ENCODE results near the gene SETD5.

- TF ChIP-seq CTCF (optimal IDR thresholded peaks at IDR 0.05 in 1 of 3, IDR thresholded peaks at IDR 0.05 in 1 of 3, conservative IDR thresholded peaks at IDR 0.05 in 1 of 3; ENCODE audit: extremely low read depth in 1 of 3, insufficient read depth in 2 of 3, low read length in 3 of 3) (no peak), EZH2 (IDR thresholded peaks at IDR 0.05; ENCODE audit: low read length) (no peak)
Observed at GRCh38 chr3:9373465-9373864, 23.9 kb upstream of the SETD5 start.
